ENCODE measurements around the gene ATE1.

Gene ATE1

GRCh38 chr10:121965996-121966395 is 38.2 kb upstream of the ATE1 start:
- in situ Hi-C loops (cut with MboI; ENCODE audit: low sequenced_read_pairs, unreplicated experiment) = no loop called here
- TF ChIP-seq, protein P1, sequence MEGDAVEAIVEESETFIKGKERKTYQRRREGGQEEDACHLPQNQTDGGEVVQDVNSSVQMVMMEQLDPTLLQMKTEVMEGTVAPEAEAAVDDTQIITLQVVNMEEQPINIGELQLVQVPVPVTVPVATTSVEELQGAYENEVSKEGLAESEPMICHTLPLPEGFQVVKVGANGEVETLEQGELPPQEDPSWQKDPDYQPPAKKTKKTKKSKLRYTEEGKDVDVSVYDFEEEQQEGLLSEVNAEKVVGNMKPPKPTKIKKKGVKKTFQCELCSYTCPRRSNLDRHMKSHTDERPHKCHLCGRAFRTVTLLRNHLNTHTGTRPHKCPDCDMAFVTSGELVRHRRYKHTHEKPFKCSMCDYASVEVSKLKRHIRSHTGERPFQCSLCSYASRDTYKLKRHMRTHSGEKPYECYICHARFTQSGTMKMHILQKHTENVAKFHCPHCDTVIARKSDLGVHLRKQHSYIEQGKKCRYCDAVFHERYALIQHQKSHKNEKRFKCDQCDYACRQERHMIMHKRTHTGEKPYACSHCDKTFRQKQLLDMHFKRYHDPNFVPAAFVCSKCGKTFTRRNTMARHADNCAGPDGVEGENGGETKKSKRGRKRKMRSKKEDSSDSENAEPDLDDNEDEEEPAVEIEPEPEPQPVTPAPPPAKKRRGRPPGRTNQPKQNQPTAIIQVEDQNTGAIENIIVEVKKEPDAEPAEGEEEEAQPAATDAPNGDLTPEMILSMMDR (IDR thresholded peaks at IDR 0.05; ENCODE audit: borderline replicate concordance, control extremely low read depth, extremely low read depth, insufficient read depth, missing control alignments) = no peak
- no peak for DNase-seq (ENCODE audit: low spot score)

DNA sequence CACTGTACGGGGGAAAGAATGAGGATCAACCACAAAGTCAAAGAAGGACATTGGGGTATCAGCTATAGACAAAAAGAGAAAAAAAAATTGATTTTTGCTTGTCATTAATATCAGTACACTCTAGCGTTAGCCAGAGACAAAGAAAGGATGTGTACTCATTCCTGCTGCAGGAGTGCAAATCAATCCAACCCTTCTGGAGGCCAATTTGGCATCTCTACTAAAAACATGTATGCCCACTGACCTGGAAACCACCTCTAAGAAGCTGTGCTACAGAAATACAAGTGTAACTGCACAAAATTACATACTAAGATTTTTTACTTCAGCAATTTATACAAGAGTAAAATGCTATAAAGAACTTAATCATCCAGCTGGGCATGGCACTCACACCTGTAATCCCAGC is 33.6 kb upstream of the ATE1 start:
- no peak for DNase-seq (ENCODE audit: low spot score)
- in situ Hi-C loops (cut with MboI; ENCODE audit: low sequenced_read_pairs, unreplicated experiment) = no loop called here
- TF ChIP-seq, protein P1 (IDR thresholded peaks at IDR 0.05; ENCODE audit: borderline replicate concordance, control extremely low read depth, extremely low read depth, insufficient read depth, missing control alignments) = no peak

DNA sequence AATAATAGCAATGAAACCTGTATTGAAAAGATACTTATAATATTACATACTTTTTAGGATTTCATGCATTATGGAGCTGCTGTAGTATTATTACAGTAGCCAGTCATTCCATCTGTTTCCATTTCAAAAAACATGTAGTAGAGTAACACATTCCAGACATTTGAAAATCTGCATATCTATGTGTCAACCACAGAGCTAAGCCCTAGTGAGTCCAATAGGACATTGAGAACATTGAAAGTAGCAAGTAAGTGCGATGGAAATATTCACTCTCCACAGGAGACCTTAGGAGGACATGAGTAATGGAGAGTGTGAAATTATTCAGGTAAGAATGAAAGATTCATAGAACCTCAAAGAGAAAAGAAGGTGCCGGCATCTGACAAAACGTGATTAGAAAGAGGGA is 31.8 kb upstream of the ATE1 start:
- in situ Hi-C loops (cut with MboI; ENCODE audit: low sequenced_read_pairs, unreplicated experiment) = no loop called here
- TF ChIP-seq, protein P1 (IDR thresholded peaks at IDR 0.05; ENCODE audit: borderline replicate concordance, control extremely low read depth, extremely low read depth, insufficient read depth, missing control alignments) = no peak
- DNase-seq (ENCODE audit: low spot score) = no peak

DNA sequence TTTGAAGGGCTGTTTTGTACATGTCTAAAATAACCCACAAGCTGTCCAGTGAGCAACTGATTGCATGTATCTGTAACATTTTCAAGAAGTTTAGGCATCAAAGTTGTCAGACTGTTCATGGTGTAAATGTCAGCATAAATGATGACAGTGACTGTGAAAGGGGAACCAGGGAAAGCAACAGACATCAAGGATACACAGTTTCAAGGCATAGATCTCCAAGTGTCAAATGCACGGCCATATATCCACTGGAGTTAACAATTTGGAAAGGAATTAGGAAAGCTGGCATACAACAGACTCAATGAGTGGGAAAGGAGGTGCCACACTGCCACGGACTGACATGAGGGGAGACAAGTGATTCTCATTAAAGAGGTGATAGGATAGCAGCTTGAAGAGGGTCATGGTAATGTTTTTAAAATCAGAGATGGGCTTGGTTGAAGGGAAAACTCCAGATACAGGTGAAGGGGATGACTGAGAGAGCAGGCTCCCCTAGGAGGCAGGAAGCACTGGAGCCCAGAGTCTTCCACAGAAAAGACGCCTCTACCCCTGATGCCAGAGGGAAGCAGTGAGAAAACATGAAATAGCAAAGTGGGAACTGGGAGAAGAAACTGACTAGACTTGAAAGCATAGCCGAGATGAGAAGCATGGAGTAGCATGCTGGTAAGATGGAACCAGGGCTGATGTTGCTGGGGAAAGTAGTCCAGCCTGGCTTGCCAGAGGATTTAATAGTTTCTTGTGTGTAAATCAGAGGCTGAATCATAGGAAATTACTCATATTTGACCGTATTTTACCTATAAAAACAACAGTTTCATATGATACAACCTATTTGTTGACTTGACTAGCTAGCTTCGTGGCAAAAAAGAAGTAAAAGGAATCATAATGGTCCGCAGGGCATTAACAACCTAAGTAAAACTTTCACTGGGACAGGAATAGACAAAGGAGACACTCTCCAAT is 28.6 kb upstream of the ATE1 start:
- DNase-seq (ENCODE audit: low spot score) = no peak
- in situ Hi-C loops (cut with MboI; ENCODE audit: low sequenced_read_pairs, unreplicated experiment) = no loop called here
- TF ChIP-seq, protein P1 (IDR thresholded peaks at IDR 0.05; ENCODE audit: borderline replicate concordance, control extremely low read depth, extremely low read depth, insufficient read depth, missing control alignments) = no peak

GRCh38 chr10:121952226-121952625 is 24.4 kb upstream of the ATE1 start:
- TF ChIP-seq, protein P1 (IDR thresholded peaks at IDR 0.05; ENCODE audit: borderline replicate concordance, control extremely low read depth, extremely low read depth, insufficient read depth, missing control alignments) = no peak
- in situ Hi-C loops (cut with MboI; ENCODE audit: low sequenced_read_pairs, unreplicated experiment) = no loop called here
- no peak for DNase-seq (ENCODE audit: low spot score)

DNA sequence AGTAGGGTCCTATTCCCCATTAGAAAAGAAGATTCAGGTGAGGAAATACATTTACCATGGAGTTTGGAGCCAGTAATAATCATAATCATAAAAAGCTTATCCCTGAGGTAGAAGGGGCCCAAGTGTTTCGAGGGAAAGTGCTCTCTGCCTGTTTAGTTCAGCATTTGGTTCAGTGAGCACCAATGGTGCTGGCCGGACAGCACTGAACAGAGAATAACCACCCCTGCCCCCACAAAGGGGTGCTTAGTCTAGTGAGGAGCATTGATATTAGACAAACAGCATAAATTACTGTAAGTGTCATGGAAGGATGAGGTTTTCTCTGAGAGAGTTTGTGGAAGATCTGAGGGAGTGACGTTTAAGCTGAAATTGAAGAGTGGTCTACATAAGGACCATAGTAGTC is 21.6 kb upstream of the ATE1 start:
- no peak for DNase-seq (ENCODE audit: low spot score)
- in situ Hi-C loops (cut with MboI; ENCODE audit: low sequenced_read_pairs, unreplicated experiment) = no loop called here
- TF ChIP-seq, protein P1 (IDR thresholded peaks at IDR 0.05; ENCODE audit: borderline replicate concordance, control extremely low read depth, extremely low read depth, insufficient read depth, missing control alignments) = no peak

All from GM13976 (cell line).